Prostate gland (tissue), 2 donors: ENCODE results near the gene ACP4.

Experiments used
- POLR2A ChIP-seq: fragments of 450-650 bp; IDR thresholded peaks from one replicate; pipeline ENCODE4 v1.6.1; 2016; ENCODE audit warnings: antibody characterized with exemption, mild to moderate bottlenecking
- POLR2AphosphoS5 ChIP-seq: sonication (generic); formaldehyde crosslinking; IDR thresholded peaks from one replicate; pipeline ENCODE4 v1.6.1; 2017; ENCODE audit warnings: antibody characterized with exemption
- TF ChIP-seq, protein P1 (sequence below), 4 experiments: fragments of 200-600 bp in 2 of 4; fragments of 450-650 bp in 2 of 4; sonication (generic) in 2 of 4; IDR thresholded peaks; 1 replicate in 3 of 4; 2 replicates in 1 of 4; pipeline ENCODE4 v1.5.1; 2016 to 2019; ENCODE audit warnings: antibody characterized with exemption in 4 of 4, mild to moderate bottlenecking in 2 of 4, moderate library complexity in 2 of 4

GRCh38 chr19:50801107-50801506 lies 10.9 kb downstream of the ACP4 start:
- TF ChIP-seq, protein P1, sequence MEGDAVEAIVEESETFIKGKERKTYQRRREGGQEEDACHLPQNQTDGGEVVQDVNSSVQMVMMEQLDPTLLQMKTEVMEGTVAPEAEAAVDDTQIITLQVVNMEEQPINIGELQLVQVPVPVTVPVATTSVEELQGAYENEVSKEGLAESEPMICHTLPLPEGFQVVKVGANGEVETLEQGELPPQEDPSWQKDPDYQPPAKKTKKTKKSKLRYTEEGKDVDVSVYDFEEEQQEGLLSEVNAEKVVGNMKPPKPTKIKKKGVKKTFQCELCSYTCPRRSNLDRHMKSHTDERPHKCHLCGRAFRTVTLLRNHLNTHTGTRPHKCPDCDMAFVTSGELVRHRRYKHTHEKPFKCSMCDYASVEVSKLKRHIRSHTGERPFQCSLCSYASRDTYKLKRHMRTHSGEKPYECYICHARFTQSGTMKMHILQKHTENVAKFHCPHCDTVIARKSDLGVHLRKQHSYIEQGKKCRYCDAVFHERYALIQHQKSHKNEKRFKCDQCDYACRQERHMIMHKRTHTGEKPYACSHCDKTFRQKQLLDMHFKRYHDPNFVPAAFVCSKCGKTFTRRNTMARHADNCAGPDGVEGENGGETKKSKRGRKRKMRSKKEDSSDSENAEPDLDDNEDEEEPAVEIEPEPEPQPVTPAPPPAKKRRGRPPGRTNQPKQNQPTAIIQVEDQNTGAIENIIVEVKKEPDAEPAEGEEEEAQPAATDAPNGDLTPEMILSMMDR (IDR thresholded peaks at IDR 0.05), result no peak
- no peak for TF ChIP-seq POLR2A
- peak; percentile 9 for TF ChIP-seq POLR2AphosphoS5
